Fibroblast of lung (primary cell): ENCODE measurements around the gene TGFB1I1. TPM values are rescaled to one million over a fixed set of nuclear protein-coding genes. Genes with fewer than 3 reads are reported as not detected.

Experiments used
- DNase-seq, 2 donors: peaks; one replicate each; pipeline versions ENCODE4 v3.0.0 to v3.0.0-alpha.2; 2010; ENCODE audit warnings: low read depth in 2 of 2
- H2AFZ ChIP-seq: 2 replicates; pipeline ENCODE4 v1.5.1; 2012; ENCODE audit warnings: low read length, control low read depth, inconsistent platforms
- H3K27ac ChIP-seq: 2 replicates; pipeline ENCODE4 v1.5.1; 2011; ENCODE audit warnings: low read length, control low read depth; ENCODE audit not compliant: insufficient read depth
- H3K27me3 ChIP-seq: 2 replicates; pipeline ENCODE4 v1.5.1; 2011; ENCODE audit warnings: mild to moderate bottlenecking, low read length; ENCODE audit not compliant: control insufficient read depth, insufficient read depth
- H3K36me3 ChIP-seq: 2 replicates; pipeline ENCODE4 v1.5.1; 2011; ENCODE audit warnings: low read length; ENCODE audit not compliant: control insufficient read depth, insufficient read depth
- H3K4me1 ChIP-seq: 2 replicates; pipeline ENCODE4 v1.5.1; 2011; ENCODE audit warnings: low read length; ENCODE audit not compliant: control insufficient read depth, insufficient read depth; ENCODE audit errors: extremely low read depth
- H3K4me2 ChIP-seq: 2 replicates; pipeline ENCODE4 v1.5.1; 2011; ENCODE audit warnings: low read length, control low read depth; ENCODE audit not compliant: insufficient read depth; ENCODE audit errors: extremely low read depth
- H3K4me3 ChIP-seq, 4 experiments: fragments of 200-600 bp in 1 of 4; sonication (generic) in 1 of 4; replicated peaks in 1 of 4; 2 replicates each; pipeline ENCODE4 v1.5.1; 2011 to 2016; ENCODE audit warnings: low read length in 4 of 4, low read depth in 3 of 4, mild to moderate bottlenecking in 3 of 4, control low read depth in 2 of 4, inconsistent platforms in 1 of 4, mixed read lengths in 1 of 4; ENCODE audit not compliant: insufficient read depth in 1 of 4; ENCODE audit errors: control extremely low read depth in 1 of 4
- H3K79me2 ChIP-seq: 2 replicates; pipeline ENCODE4 v1.5.1; 2012; ENCODE audit warnings: mild to moderate bottlenecking, low read length, inconsistent platforms; ENCODE audit not compliant: control insufficient read depth, insufficient read depth
- H3K9ac ChIP-seq: 2 replicates; pipeline ENCODE4 v1.5.1; 2011; ENCODE audit warnings: mild to moderate bottlenecking, low read length, control low read depth; ENCODE audit not compliant: insufficient read depth
- H3K9me3 ChIP-seq: 2 replicates; pipeline ENCODE4 v1.5.1; 2012; ENCODE audit warnings: low read depth, low read length; ENCODE audit not compliant: control insufficient read depth, insufficient read depth
- H4K20me1 ChIP-seq: 2 replicates; pipeline ENCODE4 v1.5.1; 2011; ENCODE audit warnings: low read length; ENCODE audit not compliant: control insufficient read depth, insufficient read depth; ENCODE audit errors: extremely low read depth
- CTCF ChIP-seq, 2 donors: IDR thresholded peaks in 1 of 2; conservative IDR thresholded peaks in 1 of 2; 1 replicate in 1 of 2; 2 replicates in 1 of 2; pipeline ENCODE4 v1.5.1; 2011 to 2012; ENCODE audit warnings: low read length in 2 of 2, control low read depth in 1 of 2, inconsistent platforms in 1 of 2, low read depth in 1 of 2, mild to moderate bottlenecking in 1 of 2
- EZH2 ChIP-seq: IDR thresholded peaks from 2 replicates; pipeline ENCODE4 v1.5.1; 2012; ENCODE audit warnings: low read length, control low read depth, mild to moderate bottlenecking; ENCODE audit errors: missing control alignments
- polyA plus RNA-seq, 2 donors: library from polyadenylated mRNA; depleted of rRNA in 1 of 2; stranded (reverse) in 1 of 2; unstranded in 1 of 2; fragments of >200 nt; gene quantifications; 2 replicates each; pipeline ENCODE4 v1.2.1, GENCODE V29; 2011 to 2012; ENCODE audit warnings: missing spikeins in 1 of 2
- total RNA-seq: library from RNA; depleted of rRNA; stranded (reverse); fragments of >200 nt; gene quantifications from 2 replicates; pipeline ENCODE4 v1.2.1, GENCODE V29; 2014

Gene TGFB1I1
- total and polyA plus RNA-seq, 2 donors (not counting 1 experiment from before 2014, with no cell fraction given) = 46.9 to 94.3 TPM

DNA sequence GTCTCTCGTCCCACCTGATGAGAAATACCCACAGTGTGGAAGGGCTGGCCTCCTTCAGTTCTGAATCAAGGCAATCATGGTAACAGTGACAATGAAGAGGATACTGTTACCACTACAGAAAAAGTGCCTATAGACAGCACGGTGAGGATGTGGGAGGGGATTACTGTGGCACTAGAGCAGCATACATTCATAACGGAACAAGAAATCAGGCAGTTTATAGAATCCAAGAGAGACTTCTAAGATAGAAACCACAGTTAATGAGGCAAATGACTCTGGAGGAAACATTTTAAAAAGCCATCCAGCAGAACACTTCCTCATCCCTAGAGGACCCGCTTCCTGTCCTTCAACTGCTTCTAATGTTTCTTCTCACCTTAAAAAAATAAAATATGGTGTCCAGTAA lies 33.5 kb downstream of the TGFB1I1 start:
- TF ChIP-seq EZH2 = no peak
- no peak for TF ChIP-seq CTCF (conservative IDR thresholded peaks at IDR 0.05 in 1 of 2, IDR thresholded peaks at IDR 0.05 in 1 of 2; ENCODE audit: low read depth in 1 of 2, low read length in 2 of 2)
- Histone ChIP-seq H3K4me3 (no peak overlapping the region), H3K4me2 (no peak overlapping the region), H3K9me3 (no peaks in the 10 kb centered on the region), H2AFZ (no peak overlapping the region), H3K27ac (no peak overlapping the region), H3K79me2 (peaks cover 15% of the 10 kb centered on the region), H3K27me3 (no peaks in the 10 kb centered on the region), H4K20me1 (no peaks in the 10 kb centered on the region), H3K9ac (no peak overlapping the region), H3K36me3 (no peaks in the 10 kb centered on the region), H3K4me1 (no peaks in the 10 kb centered on the region)
- DNase-seq = no peak

DNA sequence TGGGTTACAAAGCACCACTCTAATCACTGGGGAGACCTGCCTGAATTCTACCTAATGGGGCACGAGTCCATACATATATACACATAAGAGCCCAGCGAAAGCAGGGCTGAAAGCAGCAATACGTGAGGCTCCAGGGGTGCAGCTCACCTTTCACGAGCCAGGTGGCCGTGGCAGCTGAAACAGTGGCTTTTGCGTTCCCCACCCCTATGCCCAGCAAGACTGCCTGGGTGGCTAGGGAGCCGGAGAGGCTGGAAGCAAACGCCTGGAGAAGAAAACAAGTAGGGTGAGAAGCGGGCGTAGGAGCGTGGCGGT lies 35.6 kb downstream of the TGFB1I1 start:
- TF ChIP-seq EZH2 (no peak), CTCF (conservative IDR thresholded peaks at IDR 0.05 in 1 of 2, IDR thresholded peaks at IDR 0.05 in 1 of 2; ENCODE audit: low read depth in 1 of 2, low read length in 2 of 2) (no peak)
- Histone ChIP-seq H3K27me3 (no peaks in the 10 kb centered on the region), H3K4me3 (peak overlapping the region; percentile 81 to 96 (median 90)), H2AFZ (peak overlapping the region; percentile 56), H3K9me3 (no peaks in the 10 kb centered on the region), H4K20me1 (no peaks in the 10 kb centered on the region), H3K4me2 (peak overlapping the region; percentile 75), H3K9ac (peak overlapping the region; percentile 98), H3K27ac (peak overlapping the region; percentile 97), H3K36me3 (no peaks in the 10 kb centered on the region), H3K79me2 (peaks cover 15% of the 10 kb centered on the region), H3K4me1 (no peaks in the 10 kb centered on the region)
- DNase-seq = no peak

- Histone ChIP-seq H3K9me3 (no peaks in the 10 kb centered on the region), H3K4me1 (no peaks in the 10 kb centered on the region), H3K27me3 (no peaks in the 10 kb centered on the region), H3K4me3 (peak within 1 kb of the TSS; percentile 81 to 96 (median 90)), H2AFZ (peak within 1 kb of the TSS; percentile 56), H3K36me3 (no peaks in the 10 kb centered on the region), H4K20me1 (no peaks in the 10 kb centered on the region), H3K79me2 (peaks cover 15% of the 10 kb centered on the region), H3K27ac (peak within 1 kb of the TSS; percentile 97), H3K4me2 (peak within 1 kb of the TSS; percentile 90), H3K9ac (peak within 1 kb of the TSS; percentile 98)
- peak; percentile 90 for DNase-seq
- no peak for TF ChIP-seq EZH2
These were observed 36.2 kb downstream of the TGFB1I1 start, which contains the start of gene RUSF1 for GRCh38 chr16:31507929-31508705. RUSF1 (minus strand) TSS chr16:31508391; CDS start chr16:31508373, 18 bp downstream.
